Ovary (tissue), 9 donors: Measurements from ENCODE around the gene HELQ. TPM values are rescaled to one million over a fixed set of nuclear protein-coding genes. Genes with fewer than 3 reads are reported as not detected.

Experiments
- DNase-seq, 5 donors: peaks; one replicate each; pipeline ENCODE4 v3.0.0-alpha.2; 2019 to 2020
- H3K27ac ChIP-seq, 2 donors: fragments of 200-600 bp; one replicate each; pipeline versions ENCODE4 v1.5.1 to v1.8.0; 2019 to 2022
- H3K27me3 ChIP-seq: fragments of 200-600 bp; one replicate; pipeline ENCODE4 v1.8.0; 2022
- H3K36me3 ChIP-seq: fragments of 200-600 bp; sonication (generic); one replicate; pipeline ENCODE4 v1.5.1; 2019
- H3K4me1 ChIP-seq: one replicate; pipeline ENCODE4 v1.8.1; 2013; ENCODE audit warnings: mild to moderate bottlenecking, moderate library complexity; ENCODE audit not compliant: insufficient read depth
- H3K4me3 ChIP-seq: fragments of 200-600 bp; sonication (generic); one replicate; pipeline ENCODE4 v1.5.1; 2017
- H3K9me3 ChIP-seq, 2 donors: fragments of 200-600 bp in 1 of 2; sonication (generic) in 1 of 2; one replicate each; pipeline versions ENCODE4 v1.5.1 to v1.8.1; 2013 to 2019; ENCODE audit warnings: mild to moderate bottlenecking in 1 of 2, moderate library complexity in 1 of 2
- CTCF ChIP-seq, 3 donors: fragments of 450-650 bp in 2 of 3; fragments of 200-600 bp in 1 of 3; IDR thresholded peaks; one replicate each; pipeline versions ENCODE4 v1.5.1 to v1.8.0; 2016 to 2022; ENCODE audit warnings: antibody characterized with exemption in 3 of 3, mild to moderate bottlenecking in 1 of 3
- EP300 ChIP-seq: sonication (generic); formaldehyde crosslinking; IDR thresholded peaks from one replicate; pipeline ENCODE4 v1.6.1; 2017; ENCODE audit warnings: antibody characterized with exemption
- POLR2A ChIP-seq: fragments of 450-650 bp; IDR thresholded peaks from one replicate; pipeline ENCODE4 v1.6.1; 2017; ENCODE audit warnings: antibody characterized with exemption, mild to moderate bottlenecking, moderate library complexity
- WGBS, 3 donors: extraction: QIAGEN DNeasy Blood & Tissue Kit in 1 of 3; methylation state at CpG; one replicate each; pipeline versions ENCODE4 v1.1.5 to v1.1.7; 2013 to 2017; 5-methylcytosine and 5-hydroxymethylcytosine counted together
- intact Hi-C, 4 donors: fragments of 100-400 bp; cut with DNase I; formaldehyde crosslinking; loops; one replicate each; pipeline versions ENCODE4 v1.11.0 to v1.15.1; 2022 to 2023
- polyA plus RNA-seq, 2 donors: library from polyadenylated mRNA; stranded (reverse); fragments of 200-250 nt in 1 of 2; fragments of 350-450 nt in 1 of 2; fragmentation: Illumina TruSeq in 1 of 2; extraction: RNeasy Lipid Tissue Mini Kit (QIAGEN cat#74804) in 1 of 2; gene quantifications; one replicate each; pipeline ENCODE4 v1.2.3, GENCODE V29; 2013 to 2014
- total RNA-seq, 7 donors: library from RNA; depleted of rRNA in 2 of 7; stranded (reverse); fragments of >200 nt in 2 of 7; fragmentation: NEBNext Ultra II Directional in 3 of 7; extraction: Animal tissue kit (Norgen Biotek cat#: 25700) in 3 of 7; gene quantifications; one replicate each; pipeline versions ENCODE4 v1.1.0 to v1.2.4, GENCODE V29; 2016 to 2023
- donor health status: DM: no; HTN: no; CAD: no; lungs with moderate emphysema.
- donor health status: DM: no; HTN: no; CAD: no.
- donor health status: Bipolar disorder and iron deficiency.
- donor health status: DM: yes; HTN: yes; CAD: no.
- donor health status: DM: no; HTN: no; CAD: no.
- donor health status: DM: yes; HTN: yes; CAD: no.

Gene HELQ
- total and polyA plus RNA-seq, 9 donors: 15.5 to 30.8 (median 21.8) TPM

- Histone ChIP-seq H3K27ac (no peak overlapping the region), H3K4me1 (no peaks in the 10 kb centered on the region), H3K9me3 (no peaks in the 10 kb centered on the region), H3K27me3 (no peaks in the 10 kb centered on the region), H3K4me3 (no peak overlapping the region), H3K36me3 (no peaks in the 10 kb centered on the region)
- TF ChIP-seq CTCF (IDR thresholded peaks at IDR 0.05) (no peak), EP300 (no peak), POLR2A (no peak)
- DNase-seq: no peak
- 63 to 70% (median 65%) methylated on average over 8 of the region's 8 CpGs for WGBS, 3 donors
- intact Hi-C loops: no loop called here
Observed at GRCh38 chr4:83389756-83390505, 65.7 kb downstream of the HELQ start.

- 37 to 50% (median 43%) methylated on average over 8 of the region's 8 CpGs for WGBS, 3 donors
- no peak for DNase-seq
- no peak overlapping the region for H3K27ac ChIP-seq
Observed at GRCh38 chr4:83389037-83389720, 66.4 kb downstream of the HELQ start.

GRCh38 chr4:83388313-83388676, 67.3 kb downstream of the HELQ start:
- no peaks in the 10 kb centered on the region for H3K27me3 ChIP-seq
- TF ChIP-seq POLR2A (no peak), EP300 (no peak), CTCF (IDR thresholded peaks at IDR 0.05) (no peak)
- no peak overlapping the region for H3K4me3 ChIP-seq
- H3K36me3 ChIP-seq: no peaks in the 10 kb centered on the region
- DNase-seq: no peak
- no peaks in the 10 kb centered on the region for H3K4me1 ChIP-seq
- 80 to 82% (median 82%) methylated on average over 4 of the region's 4 CpGs for WGBS, 3 donors
- no peaks in the 10 kb centered on the region for H3K9me3 ChIP-seq
- no peak overlapping the region for H3K27ac ChIP-seq
- intact Hi-C loops: no loop called here

More at GRCh38 chr4:83389037-83389720, 66.4 kb downstream of the HELQ start:
- H3K27me3 ChIP-seq: no peaks in the 10 kb centered on the region
- no peak overlapping the region for H3K4me3 ChIP-seq
- TF ChIP-seq POLR2A (no peak), CTCF (IDR thresholded peaks at IDR 0.05) (no peak), EP300 (no peak)
- H3K9me3 ChIP-seq: no peaks in the 10 kb centered on the region
- intact Hi-C loops: no loop called here
- no peaks in the 10 kb centered on the region for H3K36me3 ChIP-seq
- H3K4me1 ChIP-seq: no peaks in the 10 kb centered on the region

- H3K9me3 ChIP-seq: no peaks in the 10 kb centered on the region
- no peaks in the 10 kb centered on the region for H3K27me3 ChIP-seq
- no peak overlapping the region for H3K27ac ChIP-seq
- TF ChIP-seq POLR2A: no peak
- no peak for TF ChIP-seq CTCF (IDR thresholded peaks at IDR 0.05)
- TF ChIP-seq EP300: no peak
- H3K4me3 ChIP-seq: no peak overlapping the region
- no peaks in the 10 kb centered on the region for H3K4me1 ChIP-seq
- 21 to 30% (median 27%) methylated on average over 3 of the region's 3 CpGs for WGBS, 3 donors
- no peaks in the 10 kb centered on the region for H3K36me3 ChIP-seq
- no peak for DNase-seq
- intact Hi-C loops: no loop called here
Observed at GRCh38 chr4:83387476-83388312, 67.9 kb downstream of the HELQ start.
